Fibroblast of mammary gland (primary cell): Measurements from ENCODE around the gene NHSL2.

Experiments used
- DNase-seq: peaks from one replicate; pipeline ENCODE4 v3.0.0-alpha.2; 2010; ENCODE audit warnings: low read depth
- H3K4me3 ChIP-seq: 2 replicates; pipeline ENCODE4 v1.5.1; 2011; ENCODE audit warnings: low read depth, mild to moderate bottlenecking, low read length, moderate library complexity; ENCODE audit not compliant: control insufficient read depth
- CTCF ChIP-seq: conservative IDR thresholded peaks from 2 replicates; pipeline ENCODE4 v1.5.1; 2011; ENCODE audit warnings: low read depth, low read length, inconsistent platforms; ENCODE audit not compliant: control insufficient read depth, insufficient read depth

Gene NHSL2

GRCh38 chrX:71994601-71995000 lies 84.0 kb downstream of the NHSL2 start:
- no peak for TF ChIP-seq CTCF
- no peak overlapping the region for H3K4me3 ChIP-seq
- no peak for DNase-seq

- no peak for DNase-seq
- no peak overlapping the region for H3K4me3 ChIP-seq
- no peak for TF ChIP-seq CTCF
Measured at GRCh38 chrX:71995122-71995521, 84.5 kb downstream of the NHSL2 start.

GRCh38 chrX:71996136-71996535 lies 85.5 kb downstream of the NHSL2 start:
- no peak for DNase-seq
- no peak for TF ChIP-seq CTCF
- no peak overlapping the region for H3K4me3 ChIP-seq

GRCh38 chrX:71996826-71997225 lies 86.2 kb downstream of the NHSL2 start:
- H3K4me3 ChIP-seq = no peak overlapping the region
- DNase-seq = peak; percentile 65
- TF ChIP-seq CTCF = no peak

GRCh38 chrX:71997320-71997719 lies 86.7 kb downstream of the NHSL2 start:
- no peak overlapping the region for H3K4me3 ChIP-seq
- no peak for DNase-seq
- TF ChIP-seq CTCF = no peak

GRCh38 chrX:71998836-71999509 lies 88.3 kb downstream of the NHSL2 start:
- no peak overlapping the region for H3K4me3 ChIP-seq
- TF ChIP-seq CTCF = peak; percentile 66
- peak; percentile 42 for DNase-seq

GRCh38 chrX:71999535-71999934 lies 88.9 kb downstream of the NHSL2 start:
- TF ChIP-seq CTCF = no peak
- no peak for DNase-seq
- H3K4me3 ChIP-seq = no peak overlapping the region
